Stomach (tissue), 4 donors: Measurements from ENCODE around the gene GOLGA2.

Experiments used
- CTCF ChIP-seq, 7 experiments: fragments of 450-650 bp in 4 of 7; fragments of 200-600 bp in 3 of 7; sonication (generic) in 3 of 7; IDR thresholded peaks; one replicate each; pipeline ENCODE4 v1.5.1; 2016 to 2019; ENCODE audit warnings: antibody characterized with exemption in 7 of 7, control low read depth in 2 of 7, mild to moderate bottlenecking in 1 of 7
- POLR2A ChIP-seq, 4 donors: fragments of 450-650 bp; IDR thresholded peaks; one replicate each; pipeline ENCODE4 v1.6.1; 2016; ENCODE audit warnings: antibody characterized with exemption in 4 of 4, control low read depth in 2 of 4, mild to moderate bottlenecking in 1 of 4, moderate library complexity in 1 of 4
- POLR2AphosphoS5 ChIP-seq, 3 donors: sonication (generic); formaldehyde crosslinking; IDR thresholded peaks; one replicate each; pipeline ENCODE4 v1.6.1; 2016; ENCODE audit warnings: antibody characterized with exemption in 3 of 3

- TF ChIP-seq CTCF (IDR thresholded peaks at IDR 0.05), result no peak
- TF ChIP-seq POLR2A (IDR thresholded peaks at IDR 0.05), result no peak
- TF ChIP-seq POLR2AphosphoS5 (IDR thresholded peaks at IDR 0.05), result no peak
Observed at GRCh38 chr9:128245421-128246151, 30.2 kb downstream of the GOLGA2 start.
